PC-9 (cell line): ENCODE data around the gene ALK. TPM values are rescaled to one million over a fixed set of nuclear protein-coding genes. Genes with fewer than 3 reads are reported as not detected.

ENCODE experiments used
- BruUV-seq: library from RNA; stranded (reverse); fragments of 400-500 nt; replicated peaks from 2 replicates; lab custom pipeline; 2021; lab: Mats Ljungman, UMichigan
- CTCF ChIA-PET: fragments of 300-600 bp; sonication (Branson Sonifier 250); formaldehyde crosslinking; loops from one replicate; lab custom pipeline; 2022; ENCODE audit warnings: antibody characterized with exemption; lab: Charles Lee
- POLR2A ChIA-PET: fragments of 300-600 bp; sonication (Branson Sonifier 250); formaldehyde crosslinking; loops from one replicate; lab custom pipeline; 2022; ENCODE audit warnings: antibody characterized with exemption; ENCODE audit not compliant: unreplicated experiment; lab: Charles Lee
- DNase-seq, 2 experiments: peaks; one replicate each; pipeline versions ENCODE4 v3.0.0 to v3.0.0-alpha.2; 2015 to 2022; ENCODE audit warnings: mixed read lengths in 1 of 2
- H2AFZ ChIP-seq: fragments of 200-600 bp; sonication (generic); 2 replicates; pipeline ENCODE4 v1.8.1; 2017; ENCODE audit warnings: antibody characterized with exemption
- H3F3A ChIP-seq: fragments of 200-600 bp; sonication (generic); 2 replicates; pipeline ENCODE4 v1.8.1; 2017; ENCODE audit warnings: antibody characterized with exemption, mild to moderate bottlenecking, low read depth; ENCODE audit not compliant: insufficient read depth
- H3K27ac ChIP-seq: fragments of 200-600 bp; sonication (generic); 2 replicates; pipeline ENCODE4 v1.6.1; 2016; ENCODE audit warnings: mixed run types
- H3K27me3 ChIP-seq: fragments of 200-600 bp; sonication (generic); 2 replicates; pipeline ENCODE4 v1.6.1; 2016; ENCODE audit warnings: low read depth, mixed run types; ENCODE audit not compliant: insufficient read depth
- H3K36me3 ChIP-seq: fragments of 200-600 bp; sonication (generic); 2 replicates; pipeline ENCODE4 v1.6.1; 2016; ENCODE audit warnings: low read depth, mixed run types
- H3K4me1 ChIP-seq: fragments of 200-600 bp; sonication (generic); replicated peaks from 2 replicates; pipeline ENCODE4 v1.6.1; 2016; ENCODE audit warnings: mixed run types; ENCODE audit not compliant: insufficient read depth
- H3K4me2 ChIP-seq: fragments of 200-600 bp; sonication (generic); 2 replicates; pipeline ENCODE4 v1.6.1; 2017; ENCODE audit warnings: mixed run types
- H3K4me3 ChIP-seq: fragments of 200-600 bp; sonication (generic); 2 replicates; pipeline ENCODE4 v1.6.1; 2016; ENCODE audit warnings: mixed run types
- H3K79me2 ChIP-seq: fragments of 200-600 bp; sonication (generic); 2 replicates; pipeline ENCODE4 v1.6.1; 2017; ENCODE audit warnings: low read depth, mixed run types
- H3K9me2 ChIP-seq: fragments of 200-600 bp; sonication (generic); 2 replicates; pipeline ENCODE4 v1.8.1; 2017; ENCODE audit warnings: mild to moderate bottlenecking; ENCODE audit not compliant: insufficient read depth
- H3K9me3 ChIP-seq: fragments of 200-600 bp; sonication (generic); 2 replicates; pipeline ENCODE4 v1.8.1; 2016; ENCODE audit warnings: low read depth; ENCODE audit not compliant: insufficient read depth
- H4K20me1 ChIP-seq: fragments of 200-600 bp; sonication (generic); 2 replicates; pipeline ENCODE4 v1.8.1; 2017; ENCODE audit not compliant: insufficient read depth
- CTCF ChIP-seq: fragments of 200-600 bp; sonication (generic); conservative IDR thresholded peaks from 2 replicates; pipeline ENCODE4 v1.6.1; 2017; ENCODE audit warnings: mixed run types, antibody characterized with exemption, mild to moderate bottlenecking, moderate library complexity
- EZH2 ChIP-seq: fragments of 200-600 bp; sonication (generic); IDR thresholded peaks from 2 replicates; pipeline ENCODE4 v1.8.0; 2017; ENCODE audit warnings: antibody characterized with exemption, low read depth
- intact Hi-C: fragments of 100-400 bp; cut with micrococcal nuclease; formaldehyde crosslinking; loops from one replicate; pipeline ENCODE4 v1.10.0; 2022; ENCODE audit not compliant: unreplicated experiment
- total RNA-seq: library from RNA; stranded (reverse); gene quantifications from 2 replicates; pipeline ENCODE4 v1.2.3, GENCODE V29; 2021

Gene ALK
- total RNA-seq, 1 experiment from 2014 or later = not detected

GRCh38 chr2:29804671-29805070 is 116.7 kb downstream of the ALK start:
- Histone ChIP-seq H3K79me2 (no peaks in the 10 kb centered on the region), H3K4me1 (no peaks in the 10 kb centered on the region), H3K4me3 (no peak overlapping the region), H3K9me2 (no peaks in the 10 kb centered on the region), H3K27me3 (peaks cover 32% of the 10 kb centered on the region; the same call in 1 of the 2 replicates), H3F3A (no peaks in the 10 kb centered on the region), H3K9me3 (no peaks in the 10 kb centered on the region), H3K27ac (no peak overlapping the region), H4K20me1 (peaks cover 6% of the 10 kb centered on the region; the same call in 1 of the 2 replicates), H3K36me3 (no peaks in the 10 kb centered on the region), H2AFZ (no peak overlapping the region), H3K4me2 (no peak overlapping the region)
- ChIA-PET CTCF (no interaction called here), POLR2A (no interaction called here)
- TF ChIP-seq CTCF (no peak), EZH2 (no peak)
- intact Hi-C loops = no loop called here
- no peak for DNase-seq
- BruUV-seq = no TSS peak

- CTCF ChIA-PET = no interaction called here
- H3K36me3 ChIP-seq = no peaks in the 10 kb centered on the region
- no peaks in the 10 kb centered on the region for H3K79me2 ChIP-seq
- no peaks in the 10 kb centered on the region for H3K9me3 ChIP-seq
- no peak overlapping the region for H2AFZ ChIP-seq
- H3K4me1 ChIP-seq = no peaks in the 10 kb centered on the region
- H3K9me2 ChIP-seq = no peaks in the 10 kb centered on the region
- no peak for DNase-seq
- intact Hi-C loops = no loop called here
- no peaks in the 10 kb centered on the region for H3F3A ChIP-seq
- H4K20me1 ChIP-seq = peaks cover 6% of the 10 kb centered on the region; the same call in 1 of the 2 replicates
- no peak overlapping the region for H3K27ac ChIP-seq
- no TSS peak for BruUV-seq
- no peak overlapping the region for H3K4me2 ChIP-seq
- TF ChIP-seq CTCF = no peak
- TF ChIP-seq EZH2 = no peak
- no peak overlapping the region for H3K4me3 ChIP-seq
- POLR2A ChIA-PET = no interaction called here
- H3K27me3 ChIP-seq = peaks cover 36% of the 10 kb centered on the region; the same call in 1 of the 2 replicates
Measured at GRCh38 chr2:29803537-29803936, 117.8 kb downstream of the ALK start.

- DNase-seq = no peak
- Histone ChIP-seq H3K9me3 (no peaks in the 10 kb centered on the region), H3K79me2 (no peaks in the 10 kb centered on the region), H3K27ac (no peak overlapping the region), H3K27me3 (peaks cover 41% of the 10 kb centered on the region; the same call in 1 of the 2 replicates), H4K20me1 (peaks cover 6% of the 10 kb centered on the region; the same call in 1 of the 2 replicates), H3K4me2 (no peak overlapping the region), H3K4me1 (no peaks in the 10 kb centered on the region), H3K4me3 (no peak overlapping the region), H3K36me3 (no peaks in the 10 kb centered on the region), H3F3A (no peaks in the 10 kb centered on the region), H3K9me2 (no peaks in the 10 kb centered on the region), H2AFZ (no peak overlapping the region)
- intact Hi-C loops = no loop called here
- TF ChIP-seq CTCF = no peak
- TF ChIP-seq EZH2 = no peak
- CTCF ChIA-PET = no interaction called here
- POLR2A ChIA-PET = no interaction called here
- no TSS peak for BruUV-seq
Measured at GRCh38 chr2:29802986-29803385, 118.4 kb downstream of the ALK start.
